ENCODE measurements around the gene KSR1.
A peak's percentile ranks its signal among the peaks of the same experiment; 100 is the strongest.
"Not testable (repeated sequence)": the region's sequence is repeated elsewhere in the genome, so short reads cannot be mapped to it uniquely, and the experiment has no call there.

Gene KSR1

GRCh38 chr17:27455236-27455913 is 873 bp upstream of the KSR1 start:
- DNase-seq: peak; percentile 44

- DNase-seq: peak; percentile 66
These were observed 572 bp downstream of the KSR1 start for GRCh38 chr17:27456681-27457359.

DNA sequence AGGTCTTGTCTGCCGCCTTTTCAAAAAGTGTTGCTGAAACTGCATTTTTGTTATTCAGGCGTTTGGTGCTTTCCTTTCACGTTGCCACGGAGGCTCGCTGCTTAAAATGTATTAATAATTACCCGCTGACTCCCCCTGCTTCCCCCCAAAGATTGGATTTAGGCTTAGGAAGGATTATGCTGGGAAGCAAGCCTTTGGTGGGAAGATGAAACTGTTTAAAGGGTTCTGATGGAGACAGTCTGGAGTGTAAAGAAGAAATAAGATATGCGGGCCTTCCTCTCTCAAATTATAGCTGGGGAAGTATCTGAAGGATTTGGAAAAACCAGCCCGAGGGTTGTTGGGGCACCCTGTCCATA is 1.1 kb downstream of the KSR1 start:
- peak; percentile 82 for DNase-seq

GRCh38 chr17:27457731-27458523 is 1.7 kb downstream of the KSR1 start:
- peak; percentile 94 for DNase-seq

- DNase-seq: no peak
These were observed 2.3 kb downstream of the KSR1 start for GRCh38 chr17:27458524-27458908.

DNA sequence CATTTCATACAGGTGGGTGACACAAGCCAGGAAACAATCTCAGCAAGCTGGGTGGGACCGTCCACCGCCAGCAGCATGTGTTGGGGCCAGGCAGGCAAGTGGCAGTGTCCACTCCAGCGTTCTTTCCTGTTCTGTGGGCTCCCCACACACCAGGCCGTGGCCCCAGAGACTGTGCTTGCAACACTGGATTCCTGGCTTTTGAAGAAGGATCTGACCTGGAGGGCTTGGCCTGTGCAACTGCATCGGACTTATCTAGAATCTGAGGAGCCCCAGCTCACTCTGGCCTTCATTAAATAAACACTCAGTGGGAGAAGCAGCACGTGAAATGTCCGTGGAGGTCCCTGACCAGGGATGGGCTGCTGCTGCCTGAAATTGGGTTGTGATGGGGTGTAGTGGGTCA is 3.2 kb downstream of the KSR1 start:
- no peak for DNase-seq

- DNase-seq: no peak
These were observed 4.0 kb downstream of the KSR1 start for GRCh38 chr17:27460196-27460725.

GRCh38 chr17:27461192-27461859 is 5.1 kb downstream of the KSR1 start:
- DNase-seq: no peak

- DNase-seq: no peak
These were observed 5.9 kb downstream of the KSR1 start for GRCh38 chr17:27462149-27462548.

DNA sequence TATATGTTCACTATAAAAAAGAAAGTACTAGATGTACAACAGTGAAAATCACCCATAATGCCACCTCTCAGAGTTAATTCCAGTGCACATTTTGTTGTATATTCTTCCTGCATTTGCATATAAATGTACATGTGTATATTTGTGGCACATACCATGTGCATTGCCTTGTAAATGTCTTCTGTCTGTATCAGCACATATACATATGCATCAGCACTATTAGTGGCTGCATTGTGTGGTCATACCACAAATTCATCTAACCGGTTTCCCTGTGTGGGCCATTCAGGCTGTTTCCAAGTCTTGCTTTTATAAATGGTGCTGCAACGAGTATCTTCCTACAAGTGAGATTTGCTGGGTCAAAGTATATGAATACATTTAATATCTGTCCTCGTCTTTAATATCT is 6.5 kb downstream of the KSR1 start:
- DNase-seq: no peak

DNA sequence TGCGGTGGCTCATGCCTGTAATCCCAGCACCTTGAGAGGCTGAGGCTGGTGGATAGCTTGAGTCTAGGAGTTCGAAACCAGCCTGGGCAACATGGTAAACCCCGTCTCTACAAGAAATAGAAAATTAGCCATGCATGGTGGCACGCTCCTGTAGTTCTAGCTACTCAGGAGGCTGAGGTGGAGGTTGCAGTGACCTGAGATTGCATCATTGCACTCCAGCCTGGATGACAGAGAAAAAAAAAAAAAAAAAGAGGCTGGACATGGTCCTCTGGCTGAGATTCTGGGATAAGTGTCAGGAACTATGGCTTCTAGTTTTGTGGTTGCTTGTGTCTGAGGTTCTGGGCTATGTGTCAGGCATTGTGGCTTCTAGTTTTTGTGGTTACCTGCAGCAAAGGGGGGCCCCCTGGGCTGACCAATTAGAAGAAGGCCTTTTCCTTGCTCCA is 7.0 kb downstream of the KSR1 start:
- DNase-seq: no peak

- not testable (repeated sequence) for DNase-seq
These were observed 7.8 kb downstream of the KSR1 start for GRCh38 chr17:27464019-27464418.

GRCh38 chr17:27464431-27464830 is 8.2 kb downstream of the KSR1 start:
- DNase-seq: no peak

- not testable (repeated sequence) for DNase-seq
These were observed 9.6 kb downstream of the KSR1 start for GRCh38 chr17:27465875-27466274.

DNA sequence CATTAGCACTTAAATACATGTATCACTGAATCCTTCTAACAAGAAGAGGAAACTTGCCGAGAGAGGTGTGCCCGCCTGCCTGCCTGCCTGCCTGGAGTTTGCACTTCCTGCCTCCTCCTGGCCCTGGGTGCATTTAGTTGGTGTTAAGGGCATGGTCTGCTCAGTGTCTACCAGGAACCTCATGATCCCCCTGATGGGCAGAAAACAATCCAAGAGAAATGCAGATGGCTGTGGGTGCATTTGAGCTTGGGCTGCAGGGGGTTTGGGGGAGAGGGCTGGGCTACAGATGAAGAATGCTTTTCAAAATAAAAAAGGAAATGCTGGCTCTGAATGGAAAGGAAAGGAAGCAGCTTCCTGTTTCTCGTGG is 10.1 kb downstream of the KSR1 start:
- no peak for DNase-seq

- DNase-seq: no peak
These were observed 10.6 kb downstream of the KSR1 start for GRCh38 chr17:27466743-27467375.

- no peak for DNase-seq
These were observed 13.0 kb downstream of the KSR1 start for GRCh38 chr17:27469256-27469655.

- DNase-seq: no peak
These were observed 15.3 kb downstream of the KSR1 start for GRCh38 chr17:27471321-27472269.

GRCh38 chr17:27473190-27473747 is 17.0 kb downstream of the KSR1 start:
- no peak for DNase-seq

DNA sequence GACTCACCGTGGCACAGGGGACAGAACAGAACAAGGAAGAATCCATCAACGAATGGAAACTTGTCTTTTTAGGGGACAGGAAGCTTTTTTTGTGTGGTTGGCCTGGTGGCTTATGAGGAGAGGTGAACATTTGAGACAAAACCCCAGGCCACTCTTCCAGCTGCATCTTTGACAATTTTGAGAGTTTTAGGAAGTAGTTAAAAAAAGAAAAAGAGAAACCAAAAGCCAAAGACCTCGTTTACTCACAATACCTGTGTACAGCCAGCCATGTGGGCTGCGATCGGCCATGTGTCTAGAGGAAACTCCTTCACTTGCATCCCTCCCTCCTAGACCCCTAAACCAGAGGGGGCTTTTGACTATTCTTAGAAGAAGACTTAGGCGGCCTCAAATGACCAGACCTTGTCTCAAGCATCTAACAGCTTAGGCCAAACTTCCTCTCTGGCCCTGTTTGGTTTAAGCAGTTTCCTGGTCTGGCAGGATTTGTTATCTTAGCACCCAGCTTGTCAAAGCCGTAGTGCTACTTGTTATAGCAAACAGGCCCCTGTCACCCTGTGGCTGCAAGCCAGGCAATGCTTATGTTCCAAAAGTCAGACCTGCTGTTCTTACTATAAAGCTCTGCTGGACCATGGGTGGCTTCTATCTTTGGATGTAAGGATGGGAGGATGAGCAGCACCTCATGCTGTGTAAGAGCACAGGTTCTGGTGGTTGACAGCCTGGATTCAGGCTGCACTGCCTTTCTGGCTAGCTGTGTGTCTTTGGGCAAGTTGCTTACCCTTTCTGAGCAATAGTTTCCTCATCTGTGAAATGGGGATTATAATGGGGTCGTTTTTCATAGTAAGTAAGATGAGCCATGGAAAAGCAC is 17.7 kb downstream of the KSR1 start:
- DNase-seq: peak; percentile 30

All from NCI-H82 (cell line).